ENCODE data around the gene ZNF618. TPM values are rescaled to one million over a fixed set of nuclear protein-coding genes. Genes with fewer than 3 reads are reported as not detected.
A peak's percentile ranks its signal among the peaks of the same experiment; 100 is the strongest.

ZNF618 gene, protein sequence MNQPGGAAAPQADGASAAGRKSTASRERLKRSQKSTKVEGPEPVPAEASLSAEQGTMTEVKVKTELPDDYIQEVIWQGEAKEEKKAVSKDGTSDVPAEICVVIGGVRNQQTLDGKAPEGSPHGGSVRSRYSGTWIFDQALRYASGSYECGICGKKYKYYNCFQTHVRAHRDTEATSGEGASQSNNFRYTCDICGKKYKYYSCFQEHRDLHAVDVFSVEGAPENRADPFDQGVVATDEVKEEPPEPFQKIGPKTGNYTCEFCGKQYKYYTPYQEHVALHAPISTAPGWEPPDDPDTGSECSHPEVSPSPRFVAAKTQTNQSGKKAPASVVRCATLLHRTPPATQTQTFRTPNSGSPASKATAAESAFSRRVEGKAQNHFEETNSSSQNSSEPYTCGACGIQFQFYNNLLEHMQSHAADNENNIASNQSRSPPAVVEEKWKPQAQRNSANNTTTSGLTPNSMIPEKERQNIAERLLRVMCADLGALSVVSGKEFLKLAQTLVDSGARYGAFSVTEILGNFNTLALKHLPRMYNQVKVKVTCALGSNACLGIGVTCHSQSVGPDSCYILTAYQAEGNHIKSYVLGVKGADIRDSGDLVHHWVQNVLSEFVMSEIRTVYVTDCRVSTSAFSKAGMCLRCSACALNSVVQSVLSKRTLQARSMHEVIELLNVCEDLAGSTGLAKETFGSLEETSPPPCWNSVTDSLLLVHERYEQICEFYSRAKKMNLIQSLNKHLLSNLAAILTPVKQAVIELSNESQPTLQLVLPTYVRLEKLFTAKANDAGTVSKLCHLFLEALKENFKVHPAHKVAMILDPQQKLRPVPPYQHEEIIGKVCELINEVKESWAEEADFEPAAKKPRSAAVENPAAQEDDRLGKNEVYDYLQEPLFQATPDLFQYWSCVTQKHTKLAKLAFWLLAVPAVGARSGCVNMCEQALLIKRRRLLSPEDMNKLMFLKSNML
- total RNA-seq (15.2 and 26.0 TPM in 2 replicates), polyA plus RNA-seq (20.0 and 22.0 TPM in 2 replicates)

DNA sequence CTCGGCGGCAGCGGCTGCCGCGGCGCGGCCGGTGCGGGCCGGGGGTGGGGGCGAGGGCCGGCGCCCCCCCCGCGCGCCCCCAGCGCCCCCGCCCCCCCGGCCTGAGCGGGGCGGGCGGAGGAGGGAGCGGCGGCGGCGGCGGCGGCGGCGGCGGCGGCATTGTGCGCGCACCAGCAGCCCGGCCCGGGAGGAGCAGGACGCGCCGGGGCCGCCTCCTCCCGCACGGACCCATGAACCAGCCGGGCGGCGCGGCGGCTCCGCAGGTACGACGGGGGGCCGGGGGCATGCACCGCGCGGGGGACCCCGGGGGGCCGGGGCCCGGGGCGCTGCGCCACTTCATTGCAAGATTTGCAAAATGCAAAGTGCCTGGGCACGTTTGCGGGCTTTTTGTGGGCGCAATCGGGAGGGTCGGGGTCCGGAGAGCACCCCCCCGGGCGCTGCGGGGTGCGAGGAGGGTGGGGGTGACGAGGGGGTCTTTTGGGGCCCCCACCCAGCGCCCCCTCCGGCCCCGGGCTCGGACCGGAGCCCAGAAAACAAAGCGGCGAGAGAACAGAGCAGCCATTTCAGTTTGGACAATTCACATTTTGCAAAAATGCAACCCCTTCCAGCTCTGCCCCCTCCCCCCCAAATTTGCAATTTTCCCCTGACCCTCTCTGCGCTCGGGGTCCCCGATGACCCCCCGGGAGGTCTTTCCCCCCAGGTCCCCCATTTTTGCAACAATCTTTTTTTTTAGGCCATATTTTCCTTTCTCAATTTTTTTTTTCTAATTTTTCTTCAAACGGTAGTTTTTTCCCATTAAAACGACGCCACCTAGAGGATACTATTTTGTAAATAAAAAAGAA is at the start of gene ZNF618:
TSS of gene ZNF618 (plus strand) at position 159 of the 842 bp plus-strand sequence. CDS start at position 231, 72 bp downstream.
- Histone ChIP-seq H3K9me3 (ENCODE audit: low read depth) (no peaks in the 10 kb centered on the region), H3K36me3 (no peaks in the 10 kb centered on the region), H3K4me1 (ENCODE audit: low read depth) (peaks cover 26% of the 10 kb centered on the region), H3K27me3 (no peaks in the 10 kb centered on the region), H3K4me3 (peak within 1 kb of the TSS; percentile 100), H3K27ac (peak within 1 kb of the TSS; percentile 91)
- TF ChIP-seq, protein P1, sequence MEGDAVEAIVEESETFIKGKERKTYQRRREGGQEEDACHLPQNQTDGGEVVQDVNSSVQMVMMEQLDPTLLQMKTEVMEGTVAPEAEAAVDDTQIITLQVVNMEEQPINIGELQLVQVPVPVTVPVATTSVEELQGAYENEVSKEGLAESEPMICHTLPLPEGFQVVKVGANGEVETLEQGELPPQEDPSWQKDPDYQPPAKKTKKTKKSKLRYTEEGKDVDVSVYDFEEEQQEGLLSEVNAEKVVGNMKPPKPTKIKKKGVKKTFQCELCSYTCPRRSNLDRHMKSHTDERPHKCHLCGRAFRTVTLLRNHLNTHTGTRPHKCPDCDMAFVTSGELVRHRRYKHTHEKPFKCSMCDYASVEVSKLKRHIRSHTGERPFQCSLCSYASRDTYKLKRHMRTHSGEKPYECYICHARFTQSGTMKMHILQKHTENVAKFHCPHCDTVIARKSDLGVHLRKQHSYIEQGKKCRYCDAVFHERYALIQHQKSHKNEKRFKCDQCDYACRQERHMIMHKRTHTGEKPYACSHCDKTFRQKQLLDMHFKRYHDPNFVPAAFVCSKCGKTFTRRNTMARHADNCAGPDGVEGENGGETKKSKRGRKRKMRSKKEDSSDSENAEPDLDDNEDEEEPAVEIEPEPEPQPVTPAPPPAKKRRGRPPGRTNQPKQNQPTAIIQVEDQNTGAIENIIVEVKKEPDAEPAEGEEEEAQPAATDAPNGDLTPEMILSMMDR (IDR thresholded peaks at IDR 0.05; ENCODE audit: low read depth, low read length) = peak; percentile 41
- peak; percentile 45 to 72 for DNase-seq (ENCODE audit: low read depth in 1 of 2, low spot score in 1 of 2)

DNA sequence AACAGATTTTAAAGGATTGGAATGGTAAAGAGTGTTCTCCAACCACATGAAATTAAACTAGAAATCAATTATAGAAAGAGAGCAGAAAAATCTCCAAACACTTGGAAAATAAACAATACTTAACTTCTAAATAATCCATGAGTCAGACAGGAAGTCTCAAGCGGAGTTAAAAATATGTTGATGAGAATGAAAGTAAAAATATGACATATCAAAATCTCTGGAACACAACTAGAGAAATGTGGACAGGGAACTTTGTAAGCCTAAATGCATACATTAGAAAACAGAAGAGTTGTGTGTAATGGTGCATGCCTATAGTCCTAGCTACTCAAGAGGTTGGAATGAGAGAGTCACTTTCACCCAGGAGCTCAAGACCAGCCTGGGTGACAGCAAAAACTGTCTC is 47.9 kb upstream of the ZNF618 start:
- H3K4me1 ChIP-seq (ENCODE audit: low read depth) = no peaks in the 10 kb centered on the region
- H3K27ac ChIP-seq = no peak overlapping the region
- DNase-seq (ENCODE audit: low read depth in 1 of 2, low spot score in 1 of 2) = peak in 1 of 2 donors; percentile 5
- H3K4me3 ChIP-seq = no peak overlapping the region
- H3K27me3 ChIP-seq = no peaks in the 10 kb centered on the region
- TF ChIP-seq, protein P1 (IDR thresholded peaks at IDR 0.05; ENCODE audit: low read depth, low read length) = no peak
- H3K9me3 ChIP-seq (ENCODE audit: low read depth) = no peaks in the 10 kb centered on the region
- H3K36me3 ChIP-seq = no peaks in the 10 kb centered on the region

DNA sequence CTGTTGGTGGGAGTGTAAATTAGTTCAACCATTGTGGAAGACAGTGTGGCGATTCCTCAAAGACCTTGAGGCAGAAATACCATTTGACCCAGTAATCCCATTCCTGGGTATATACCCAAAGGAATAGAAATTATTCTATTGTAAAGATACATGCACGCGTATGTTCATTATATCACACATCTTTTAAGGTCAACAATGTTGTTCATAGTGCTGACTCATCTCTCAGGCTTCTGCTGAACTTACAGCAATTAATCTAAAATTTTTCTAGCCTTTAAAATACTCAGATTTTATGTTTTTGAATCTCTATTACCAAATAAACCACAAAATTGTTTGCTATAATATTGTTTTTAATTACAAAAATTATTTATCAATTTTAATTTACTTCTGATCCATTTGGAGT is 38.8 kb upstream of the ZNF618 start:
- TF ChIP-seq, protein P1 (IDR thresholded peaks at IDR 0.05; ENCODE audit: low read depth, low read length) = no peak

DNA sequence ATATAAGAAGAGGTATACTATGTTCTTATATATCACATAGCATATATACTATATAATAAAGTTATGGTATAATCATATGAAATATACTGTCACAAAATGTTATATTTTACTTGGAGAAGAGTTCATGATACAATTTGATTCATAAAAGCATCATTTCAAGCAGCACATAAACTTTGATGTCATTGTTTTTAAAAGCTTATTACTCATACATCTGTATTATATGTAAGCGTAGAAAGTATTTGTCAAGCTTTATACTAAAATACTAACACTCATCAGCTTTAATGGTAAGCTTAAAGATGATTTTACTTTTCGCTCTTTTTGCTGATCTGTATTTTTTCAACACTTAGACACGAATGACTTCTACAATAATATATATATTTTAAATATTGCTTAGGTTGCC is 34.0 kb upstream of the ZNF618 start:
- Histone ChIP-seq H3K4me1 (ENCODE audit: low read depth) (no peaks in the 10 kb centered on the region), H3K4me3 (no peak overlapping the region), H3K27me3 (no peaks in the 10 kb centered on the region), H3K27ac (no peak overlapping the region), H3K36me3 (no peaks in the 10 kb centered on the region), H3K9me3 (ENCODE audit: low read depth) (no peaks in the 10 kb centered on the region)
- DNase-seq (ENCODE audit: low read depth in 1 of 2, low spot score in 1 of 2) = no peak
- TF ChIP-seq, protein P1 (IDR thresholded peaks at IDR 0.05; ENCODE audit: low read depth, low read length) = no peak

More for the DNA sequence above, 38.8 kb upstream of the ZNF618 start:
- H3K27me3 ChIP-seq = no peaks in the 10 kb centered on the region
- no peak overlapping the region for H3K4me3 ChIP-seq
- H3K9me3 ChIP-seq (ENCODE audit: low read depth) = no peaks in the 10 kb centered on the region
- no peak for DNase-seq (ENCODE audit: low read depth in 1 of 2, low spot score in 1 of 2)
- no peak overlapping the region for H3K27ac ChIP-seq
- no peaks in the 10 kb centered on the region for H3K4me1 ChIP-seq (ENCODE audit: low read depth)
- no peaks in the 10 kb centered on the region for H3K36me3 ChIP-seq

DNA sequence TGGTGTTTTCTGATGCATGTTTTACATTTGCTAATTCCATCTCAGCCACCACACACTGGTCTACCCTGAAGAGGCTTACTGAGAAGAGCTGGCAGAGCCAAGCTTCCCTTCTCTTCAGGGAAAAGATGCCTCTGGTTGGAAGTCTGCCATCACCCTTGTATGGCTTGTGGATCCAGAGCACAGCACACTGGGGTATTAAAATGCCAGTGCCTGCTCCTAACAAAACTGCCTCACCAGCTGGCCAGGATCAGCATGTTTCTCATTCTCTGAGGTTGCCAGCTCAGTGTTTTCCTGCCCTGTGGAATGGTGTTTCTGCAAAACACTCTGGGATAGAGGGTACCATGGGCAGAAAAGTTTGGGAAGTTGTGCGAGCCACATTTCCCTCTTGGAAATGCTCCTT is 31.6 kb upstream of the ZNF618 start:
- DNase-seq (ENCODE audit: low read depth in 1 of 2, low spot score in 1 of 2) = no peak
- no peaks in the 10 kb centered on the region for H3K9me3 ChIP-seq (ENCODE audit: low read depth)
- no peak overlapping the region for H3K27ac ChIP-seq
- H3K36me3 ChIP-seq = no peaks in the 10 kb centered on the region
- TF ChIP-seq, protein P1 (IDR thresholded peaks at IDR 0.05; ENCODE audit: low read depth, low read length) = no peak
- no peaks in the 10 kb centered on the region for H3K4me1 ChIP-seq (ENCODE audit: low read depth)
- no peak overlapping the region for H3K4me3 ChIP-seq
- H3K27me3 ChIP-seq = no peaks in the 10 kb centered on the region

Data from cardiac muscle cell (in vitro differentiated cells and primary cell).